Activated naive CD4-positive, alpha-beta T cell treated with anti-CD3 and anti-CD28 coated beads, Interleukin-2, amount 50 U/mL, for 72 hours (primary cell): Measurements from ENCODE around the gene C16orf86. TPM values are rescaled to one million over a fixed set of nuclear protein-coding genes. Genes with fewer than 3 reads are reported as not detected.

Source experiments
- ATAC-seq, 2 donors: fragments of 150-1000 bp; cut with Tn5 transposase; 2 replicates each; pipeline ENCODE4 v1.10.0; 2021; ENCODE audit warnings: mild to moderate bottlenecking in 2 of 2, moderate library complexity in 2 of 2
- DNase-seq, 2 donors: peaks; one replicate each; pipeline ENCODE4 v3.0.0; 2021 to 2022; ENCODE audit warnings: low spot score in 2 of 2
- H3K27ac Mint-ChIP-seq, 2 donors: one replicate each; pipeline ENCODE4 v1.8.0; 2022; ENCODE audit warnings: mild to moderate bottlenecking in 2 of 2, mixed read lengths in 2 of 2
- H3K36me3 Mint-ChIP-seq, 2 donors: one replicate each; pipeline ENCODE4 v1.8.0; 2022; ENCODE audit warnings: mixed read lengths in 2 of 2
- H3K9me3 Mint-ChIP-seq, 2 donors: one replicate each; pipeline ENCODE4 v1.8.0; 2022; ENCODE audit warnings: mixed read lengths in 2 of 2
- total RNA-seq, 2 donors: library from RNA; stranded (reverse); gene quantifications; one replicate each; pipeline ENCODE4 v1.2.3, GENCODE V29; 2022

Gene C16orf86
- total RNA-seq, 2 donors from 2014 or later = 2.0 to 2.1 TPM

DNA sequence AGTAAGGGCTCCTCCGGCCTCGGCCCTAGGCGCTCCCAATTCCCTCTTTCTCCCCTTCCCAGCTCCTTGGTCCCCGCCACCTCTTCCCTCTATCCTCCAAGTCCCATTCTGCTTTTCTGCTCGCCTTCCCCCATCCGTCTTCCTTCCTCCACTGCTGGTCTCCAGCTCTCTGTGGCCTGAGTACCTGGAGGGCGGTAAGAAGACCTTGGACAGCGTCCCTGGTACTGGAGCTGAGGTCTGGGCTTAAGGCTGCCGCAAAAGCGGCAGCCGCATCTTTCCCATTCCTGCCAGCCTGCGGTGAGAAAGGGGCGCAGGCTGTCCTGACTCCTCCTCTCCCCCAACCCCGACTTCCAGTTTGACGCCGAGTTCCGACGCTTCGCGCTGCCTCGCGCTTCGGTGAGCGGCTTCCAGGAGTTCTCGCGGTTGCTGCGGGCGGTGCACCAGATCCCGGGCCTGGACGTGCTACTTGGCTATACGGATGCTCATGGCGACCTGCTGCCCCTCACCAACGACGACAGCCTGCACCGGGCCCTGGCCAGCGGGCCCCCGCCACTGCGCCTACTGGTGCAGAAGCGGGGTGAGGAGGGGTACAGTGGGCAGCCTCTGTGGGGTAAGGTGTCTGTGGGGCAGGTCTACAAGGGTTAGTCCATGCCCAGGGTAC, 5.4 kb upstream of the C16orf86 start:
- peak overlapping the region; percentile 94 to 96 for H3K27ac Mint-ChIP-seq
- ATAC-seq = peak in 1 of 2 donors; percentile 1
- H3K36me3 Mint-ChIP-seq = peaks cover 10% of the 10 kb centered on the region in 2 donors
- H3K9me3 Mint-ChIP-seq = no peaks in the 10 kb centered on the region
- peak in 1 of 2 donors; percentile 40 for DNase-seq

GRCh38 chr16:67661886-67662652, 4.5 kb upstream of the C16orf86 start:
- ATAC-seq (no peak), DNase-seq (no peak)
- Mint-ChIP-seq H3K36me3 (peaks cover 10% of the 10 kb centered on the region in 2 donors), H3K9me3 (no peaks in the 10 kb centered on the region), H3K27ac (peak overlapping the region; percentile 75 to 96)

DNA sequence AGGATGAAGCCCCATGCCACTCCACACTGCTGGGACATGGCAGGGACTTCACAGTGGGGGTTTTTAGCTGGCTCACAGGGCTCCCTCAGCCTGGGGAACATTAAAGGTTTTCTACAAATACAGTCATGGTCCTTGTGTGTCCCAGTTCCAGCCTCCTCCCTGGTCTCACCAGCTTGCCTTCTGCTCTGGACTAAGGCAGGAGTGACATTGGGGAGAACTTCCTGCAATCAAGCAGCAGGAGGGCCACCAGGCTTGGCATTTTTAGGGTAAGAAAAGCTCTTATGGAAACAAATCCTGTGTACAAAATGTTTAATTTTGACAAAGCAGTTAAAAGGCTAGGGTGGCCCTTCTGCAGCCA, 4.0 kb upstream of the C16orf86 start:
- no peak overlapping the region for H3K27ac Mint-ChIP-seq
- ATAC-seq (no peak), DNase-seq (no peak)
- H3K36me3 Mint-ChIP-seq = peaks cover 10% of the 10 kb centered on the region in 2 donors
- H3K9me3 Mint-ChIP-seq = no peaks in the 10 kb centered on the region

DNA sequence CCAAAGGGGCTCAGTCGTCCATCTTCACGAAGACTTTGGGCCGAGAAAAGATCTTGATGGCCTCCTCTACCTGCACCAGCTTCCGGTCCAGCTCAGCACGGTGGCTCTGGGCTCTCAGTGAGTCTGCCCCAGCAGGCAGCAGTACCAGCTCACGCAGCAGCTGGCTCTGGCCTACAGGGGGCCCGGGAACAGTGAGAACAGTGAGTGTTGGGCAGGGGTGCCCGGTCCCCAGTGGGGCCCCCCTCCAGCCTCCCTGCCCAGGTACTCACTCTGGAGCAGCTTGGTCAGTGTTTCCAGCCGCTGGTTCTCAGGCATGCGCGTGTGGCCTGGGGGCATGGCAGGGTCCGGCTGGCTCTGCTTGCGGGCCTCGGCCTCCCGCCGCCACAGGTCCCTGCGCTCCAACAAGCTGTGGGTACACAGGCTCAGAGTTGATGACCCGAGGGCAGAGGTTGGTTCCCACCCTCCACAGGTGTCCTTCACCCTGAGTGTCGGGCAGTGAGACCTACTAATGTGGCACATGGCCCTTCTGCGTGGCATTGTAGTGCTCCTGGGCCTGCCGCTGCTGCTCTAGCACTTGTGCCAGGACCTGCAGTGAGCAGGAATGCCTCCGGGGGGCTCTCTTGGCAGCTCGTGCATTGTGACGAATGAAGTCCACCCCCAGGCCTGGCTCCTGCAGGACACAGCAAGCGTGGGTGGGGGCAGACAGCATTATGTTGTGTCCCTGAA, 3.3 kb upstream of the C16orf86 start:
- ATAC-seq (no peak), DNase-seq (peak in 1 of 2 donors; percentile 62)
- H3K36me3 Mint-ChIP-seq = peaks cover 10% of the 10 kb centered on the region in 2 donors
- no peak overlapping the region for H3K27ac Mint-ChIP-seq
- H3K9me3 Mint-ChIP-seq = no peaks in the 10 kb centered on the region

GRCh38 chr16:67663877-67664222, 2.8 kb upstream of the C16orf86 start:
- no peak overlapping the region for H3K27ac Mint-ChIP-seq
- ATAC-seq (no peak), DNase-seq (no peak)
- no peaks in the 10 kb centered on the region for H3K9me3 Mint-ChIP-seq
- peaks cover 10% of the 10 kb centered on the region in 2 donors for H3K36me3 Mint-ChIP-seq

DNA sequence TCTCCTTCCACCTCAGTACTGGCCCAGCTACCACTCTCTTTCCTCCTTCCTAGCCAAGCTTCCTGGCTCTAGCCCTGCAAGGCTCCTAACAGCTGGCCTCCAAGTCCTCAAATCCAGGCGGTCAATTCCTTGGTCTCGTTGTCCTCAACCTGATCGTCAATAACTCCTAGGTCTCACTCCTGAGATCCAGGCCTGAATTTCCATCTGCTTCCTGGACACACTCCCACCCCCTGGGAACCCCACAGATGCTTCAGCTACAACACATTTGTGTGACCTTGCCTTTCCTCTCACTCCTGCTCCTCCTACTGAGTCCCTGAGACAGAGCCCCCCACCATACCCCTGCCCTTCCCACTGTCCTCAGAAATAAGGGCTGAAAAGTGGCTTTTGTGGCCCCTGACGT, 2.4 kb upstream of the C16orf86 start:
- Mint-ChIP-seq H3K36me3 (peaks cover 6% of the 10 kb centered on the region in 2 donors), H3K9me3 (no peaks in the 10 kb centered on the region), H3K27ac (no peak overlapping the region)
- ATAC-seq (no peak), DNase-seq (no peak)

DNA sequence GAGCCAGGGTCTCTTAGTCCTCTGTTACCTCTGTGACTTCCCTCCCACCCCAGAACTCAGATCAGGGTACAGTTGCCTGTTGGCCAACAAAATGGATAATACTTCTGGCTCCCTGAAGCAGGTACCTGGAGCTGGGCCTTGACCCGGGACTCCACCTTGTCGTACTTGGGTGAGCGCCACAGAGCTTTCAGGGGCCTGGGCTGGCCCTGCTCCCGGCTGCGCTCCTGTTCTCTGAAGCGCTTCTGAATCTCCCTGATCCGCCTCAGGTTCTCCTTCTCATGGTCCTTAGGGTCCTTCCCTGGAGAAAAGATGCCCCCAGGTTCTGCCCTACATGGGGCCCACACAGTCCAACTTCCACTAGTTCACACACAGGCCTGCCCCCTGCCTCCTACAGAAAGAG, 1.7 kb upstream of the C16orf86 start:
- H3K9me3 Mint-ChIP-seq = no peaks in the 10 kb centered on the region
- ATAC-seq = no peak
- DNase-seq = no peak
- H3K27ac Mint-ChIP-seq = no peak overlapping the region
- H3K36me3 Mint-ChIP-seq = no peaks in the 10 kb centered on the region

- ATAC-seq (no peak), DNase-seq (no peak)
- Mint-ChIP-seq H3K9me3 (no peaks in the 10 kb centered on the region), H3K36me3 (no peaks in the 10 kb centered on the region), H3K27ac (peak overlapping the region; percentile 6 to 7)
Measured at GRCh38 chr16:67665598-67665997, 1.0 kb upstream of the C16orf86 start.

GRCh38 chr16:67666032-67666551, 522 bp upstream of the C16orf86 start:
- DNase-seq (no peak), ATAC-seq (peak; percentile 7 to 19)
- Mint-ChIP-seq H3K27ac (no peak overlapping the region), H3K9me3 (no peaks in the 10 kb centered on the region), H3K36me3 (no peaks in the 10 kb centered on the region)

DNA sequence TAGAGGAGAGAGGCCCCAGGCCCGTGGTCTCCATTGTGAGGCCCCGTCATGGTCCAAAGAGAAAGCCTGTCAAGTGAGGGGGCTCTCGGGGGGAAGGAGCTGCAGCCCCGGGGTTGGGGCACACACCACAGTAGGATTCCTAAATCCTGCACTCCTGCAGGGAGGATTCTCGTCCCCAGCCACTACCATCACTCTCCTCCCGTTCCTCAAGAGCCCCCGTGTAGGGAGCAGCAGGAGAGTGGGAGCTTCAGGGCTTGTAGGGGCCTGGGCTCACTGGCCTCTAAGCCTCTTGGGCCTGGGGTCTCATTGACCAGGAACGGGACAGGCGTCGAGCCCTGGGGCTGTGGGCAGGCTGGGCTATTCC, 821 bp downstream of the C16orf86 start:
- no peaks in the 10 kb centered on the region for H3K36me3 Mint-ChIP-seq
- peak overlapping the region in 1 of 2 donors; percentile 68 for H3K27ac Mint-ChIP-seq
- no peak for DNase-seq
- H3K9me3 Mint-ChIP-seq = no peaks in the 10 kb centered on the region
- no peak for ATAC-seq

- DNase-seq = peak in 1 of 2 donors; percentile 83
- Mint-ChIP-seq H3K36me3 (no peaks in the 10 kb centered on the region), H3K9me3 (no peaks in the 10 kb centered on the region), H3K27ac (no peak overlapping the region)
- ATAC-seq = peak; percentile 82 to 87
Measured at GRCh38 chr16:67667817-67668494, 1.3 kb downstream of the C16orf86 start.

DNA sequence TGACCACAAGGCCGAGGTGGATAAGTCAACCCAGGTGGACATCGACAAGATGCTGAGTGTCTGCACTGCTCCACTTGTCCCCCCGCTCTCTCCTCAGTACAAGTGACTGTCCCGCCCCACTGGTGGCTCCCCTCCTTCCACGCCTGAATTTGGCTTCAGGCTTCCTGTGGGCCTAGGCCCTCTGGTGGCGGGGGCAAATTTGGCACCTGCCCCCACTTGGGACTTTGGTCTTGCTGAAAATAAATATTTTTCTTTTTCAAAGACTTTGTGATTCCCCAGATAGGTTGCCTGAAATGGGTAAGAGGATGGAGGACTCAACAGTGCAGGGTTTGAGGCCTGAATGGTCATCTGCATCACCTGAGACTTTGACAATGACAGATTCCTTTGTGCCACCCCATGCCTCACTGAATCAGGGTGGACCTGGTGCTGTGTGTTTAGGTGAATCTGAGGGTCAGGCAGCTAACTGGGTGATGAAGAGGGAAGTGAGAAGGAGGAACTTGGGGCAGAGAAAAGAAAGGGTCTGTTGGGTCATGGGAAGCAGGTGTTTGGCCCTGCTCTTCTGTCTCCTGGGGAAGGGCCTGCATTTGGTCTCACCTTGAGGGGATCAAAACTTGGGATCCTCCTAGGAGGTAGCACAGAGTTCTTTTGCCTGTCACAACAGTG, 2.0 kb downstream of the C16orf86 start:
- peak in 1 of 2 donors; percentile 49 for DNase-seq
- no peak for ATAC-seq
- Mint-ChIP-seq H3K27ac (peak overlapping the region in 1 of 2 donors; percentile 79), H3K9me3 (no peaks in the 10 kb centered on the region), H3K36me3 (no peaks in the 10 kb centered on the region)

DNA sequence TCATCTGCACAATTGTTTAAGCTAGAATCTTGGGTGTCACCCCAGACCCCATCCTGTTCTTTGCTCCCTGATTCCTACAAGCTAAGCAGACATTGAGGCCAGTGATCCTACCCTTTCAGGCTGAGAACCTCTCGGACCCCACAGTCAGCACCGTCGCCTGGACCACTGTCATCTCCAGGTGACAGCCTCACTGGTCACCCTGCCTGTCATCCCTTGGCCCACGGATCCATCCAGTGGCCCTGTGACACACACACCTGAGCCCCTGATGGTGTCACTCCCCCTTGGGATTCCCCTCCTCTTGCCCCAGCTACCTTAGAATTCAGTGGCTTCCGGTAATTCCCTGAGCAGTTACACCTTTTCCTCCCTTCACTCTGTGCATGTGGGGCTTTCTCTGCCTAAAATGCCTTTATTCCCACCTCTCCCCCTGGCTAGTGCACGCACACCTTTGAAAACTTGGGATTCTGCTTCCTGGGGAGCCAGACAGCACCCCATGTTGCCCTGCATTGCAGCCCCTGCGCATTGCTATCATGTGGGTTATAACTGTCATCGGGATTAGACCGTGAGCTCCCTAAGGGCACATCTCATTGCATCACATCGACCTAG, 3.0 kb downstream of the C16orf86 start:
- H3K27ac Mint-ChIP-seq = no peak overlapping the region
- ATAC-seq (no peak), DNase-seq (no peak)
- no peaks in the 10 kb centered on the region for H3K9me3 Mint-ChIP-seq
- H3K36me3 Mint-ChIP-seq = no peaks in the 10 kb centered on the region

GRCh38 chr16:67672306-67672705, 5.7 kb downstream of the C16orf86 start:
- H3K27ac Mint-ChIP-seq = peak overlapping the region in 1 of 2 donors; percentile 15
- no peaks in the 10 kb centered on the region for H3K36me3 Mint-ChIP-seq
- DNase-seq (no peak), ATAC-seq (no peak)
- H3K9me3 Mint-ChIP-seq = no peaks in the 10 kb centered on the region

GRCh38 chr16:67672739-67673662, 6.4 kb downstream of the C16orf86 start:
- Mint-ChIP-seq H3K27ac (peak overlapping the region in 1 of 2 donors; percentile 15), H3K36me3 (no peaks in the 10 kb centered on the region), H3K9me3 (no peaks in the 10 kb centered on the region)
- DNase-seq (peak in 1 of 2 donors; percentile 70), ATAC-seq (peak; percentile 21 to 41)
